Caco-2 (cell line): Measurements from ENCODE around the gene LSM14A. TPM values are rescaled to one million over a fixed set of nuclear protein-coding genes. Genes with fewer than 3 reads are reported as not detected.

ENCODE experiments used
- BruUV-seq: library from RNA; stranded (reverse); fragments of 400-500 nt; replicated peaks from 2 replicates; lab custom pipeline; 2021; lab: Mats Ljungman, UMichigan
- CTCF ChIA-PET: fragments of 300-600 bp; sonication (Branson Sonifier 250); formaldehyde crosslinking; loops from one replicate; lab custom pipeline; 2022; ENCODE audit warnings: antibody characterized with exemption; lab: Charles Lee
- POLR2A ChIA-PET: fragments of 300-600 bp; sonication (Branson Sonifier 250); formaldehyde crosslinking; loops from one replicate; lab custom pipeline; 2022; ENCODE audit warnings: antibody characterized with exemption; lab: Charles Lee
- DNase-seq, 2 experiments: peaks; one replicate each; pipeline versions ENCODE4 v3.0.0 to v3.0.0-alpha.2; 2020 to 2022
- H3K27me3 ChIP-seq: replicated peaks from 2 replicates; pipeline ENCODE4 v1.6.0; 2011; ENCODE audit warnings: low read length; ENCODE audit not compliant: control insufficient read depth, insufficient read depth
- H3K36me3 ChIP-seq: 2 replicates; pipeline ENCODE4 v1.5.1; 2011; ENCODE audit warnings: low read length; ENCODE audit not compliant: control insufficient read depth, insufficient read depth
- H3K4me1 ChIP-seq: fragments of 250-450 bp; sonication (Bioruptor Pico); 2 replicates; pipeline ENCODE4 v1.5.1; 2020; ENCODE audit warnings: mild to moderate bottlenecking
- H3K4me3 ChIP-seq: 2 replicates; pipeline ENCODE4 v1.5.1; 2011; ENCODE audit warnings: low read depth, mild to moderate bottlenecking, control low read depth, low read length
- H3K9me3 ChIP-seq: fragments of 250-450 bp; sonication (Bioruptor Pico); 2 replicates; pipeline ENCODE4 v1.5.1; 2020; ENCODE audit warnings: mild to moderate bottlenecking, moderate library complexity
- H3K27ac Mint-ChIP-seq: one replicate; pipeline ENCODE4 v1.8.0; 2022; ENCODE audit warnings: mixed read lengths; ENCODE audit not compliant: unreplicated experiment
- H3K27me3 Mint-ChIP-seq: one replicate; pipeline ENCODE4 v1.8.0; 2022; ENCODE audit warnings: mixed read lengths; ENCODE audit not compliant: insufficient read depth, unreplicated experiment
- H3K36me3 Mint-ChIP-seq: one replicate; pipeline ENCODE4 v1.8.0; 2022; ENCODE audit warnings: mild to moderate bottlenecking, mixed read lengths; ENCODE audit not compliant: insufficient read depth, unreplicated experiment
- H3K4me1 Mint-ChIP-seq: one replicate; pipeline ENCODE4 v1.8.0; 2022; ENCODE audit warnings: low read depth, mixed read lengths; ENCODE audit not compliant: unreplicated experiment
- H3K4me3 Mint-ChIP-seq: one replicate; pipeline ENCODE4 v1.8.0; 2022; ENCODE audit warnings: mild to moderate bottlenecking, moderate library complexity, mixed read lengths; ENCODE audit not compliant: unreplicated experiment
- H3K9me3 Mint-ChIP-seq: one replicate; pipeline ENCODE4 v1.8.0; 2022; ENCODE audit warnings: mixed read lengths; ENCODE audit not compliant: unreplicated experiment
- intact Hi-C: fragments of 100-400 bp; cut with micrococcal nuclease; formaldehyde crosslinking; loops from one replicate; pipeline ENCODE4 v1.10.0; 2022; ENCODE audit not compliant: unreplicated experiment
- total RNA-seq: library from RNA; stranded (reverse); gene quantifications from 2 replicates; pipeline ENCODE4 v1.2.3, GENCODE V29; 2022
- TF ChIP-seq, protein P1 (sequence below), 2 experiments: fragments of 200-600 bp in 1 of 2; IDR thresholded peaks; 1 replicate in 1 of 2; 2 replicates in 1 of 2; pipeline versions ENCODE4 v1.5.1 to v1.8.0; 2011 to 2022; ENCODE audit warnings: antibody characterized with exemption in 1 of 2, control low read depth in 1 of 2, inconsistent platforms in 1 of 2, low read depth in 1 of 2, low read length in 1 of 2, mild to moderate bottlenecking in 1 of 2, moderate library complexity in 1 of 2; ENCODE audit not compliant: insufficient read depth in 1 of 2, severe bottlenecking in 1 of 2, unreplicated experiment in 1 of 2

LSM14A gene
- total RNA-seq, 1 experiment from 2014 or later = 233 TPM

- Mint-ChIP-seq H3K4me1 (no peaks in the 10 kb centered on the region), H3K27me3 (no peaks in the 10 kb centered on the region), H3K9me3 (no peaks in the 10 kb centered on the region), H3K4me3 (peak overlapping the region; percentile 93), H3K27ac (peak overlapping the region; percentile 85), H3K36me3 (peaks cover 7% of the 10 kb centered on the region)
- H3K9me3 ChIP-seq = no peaks in the 10 kb centered on the region
- TF ChIP-seq, protein P1, sequence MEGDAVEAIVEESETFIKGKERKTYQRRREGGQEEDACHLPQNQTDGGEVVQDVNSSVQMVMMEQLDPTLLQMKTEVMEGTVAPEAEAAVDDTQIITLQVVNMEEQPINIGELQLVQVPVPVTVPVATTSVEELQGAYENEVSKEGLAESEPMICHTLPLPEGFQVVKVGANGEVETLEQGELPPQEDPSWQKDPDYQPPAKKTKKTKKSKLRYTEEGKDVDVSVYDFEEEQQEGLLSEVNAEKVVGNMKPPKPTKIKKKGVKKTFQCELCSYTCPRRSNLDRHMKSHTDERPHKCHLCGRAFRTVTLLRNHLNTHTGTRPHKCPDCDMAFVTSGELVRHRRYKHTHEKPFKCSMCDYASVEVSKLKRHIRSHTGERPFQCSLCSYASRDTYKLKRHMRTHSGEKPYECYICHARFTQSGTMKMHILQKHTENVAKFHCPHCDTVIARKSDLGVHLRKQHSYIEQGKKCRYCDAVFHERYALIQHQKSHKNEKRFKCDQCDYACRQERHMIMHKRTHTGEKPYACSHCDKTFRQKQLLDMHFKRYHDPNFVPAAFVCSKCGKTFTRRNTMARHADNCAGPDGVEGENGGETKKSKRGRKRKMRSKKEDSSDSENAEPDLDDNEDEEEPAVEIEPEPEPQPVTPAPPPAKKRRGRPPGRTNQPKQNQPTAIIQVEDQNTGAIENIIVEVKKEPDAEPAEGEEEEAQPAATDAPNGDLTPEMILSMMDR (IDR thresholded peaks at IDR 0.05; ENCODE audit: insufficient read depth in 1 of 2, low read depth in 1 of 2, low read length in 1 of 2, severe bottlenecking in 1 of 2, unreplicated experiment in 1 of 2) = no peak
- DNase-seq = peak; percentile 89 to 93
- BruUV-seq = TSS peak; percentile 96
- H3K4me1 ChIP-seq = 0 out of 2 replicates have a peak, but pooled peaks cover 4% of the 10 kb centered on the region
- no peaks in the 10 kb centered on the region for H3K27me3 ChIP-seq
- peak overlapping the region; percentile 66 for H3K4me3 ChIP-seq
- no peaks in the 10 kb centered on the region for H3K36me3 ChIP-seq
- ChIA-PET CTCF (interaction anchor here (0.6 to 0.8 kb wide), 6 partner anchors 9 to 337 kb away, joined by 3 to 4 read pairs (median 4); no protein-coding TSS in a partner anchor), POLR2A (interaction anchor here (0.5 to 1.0 kb wide), 5 partner anchors 9 to 1460 kb away, joined by 3 to 7 read pairs (median 3); no protein-coding TSS in a partner anchor)
- intact Hi-C loops = loop anchor here (1.0 kb wide), 1 partner anchor 39 kb away; no protein-coding TSS in a partner anchor
Observed at GRCh38 chr19:34134190-34135053, 37.9 kb upstream of the LSM14A start.

DNA sequence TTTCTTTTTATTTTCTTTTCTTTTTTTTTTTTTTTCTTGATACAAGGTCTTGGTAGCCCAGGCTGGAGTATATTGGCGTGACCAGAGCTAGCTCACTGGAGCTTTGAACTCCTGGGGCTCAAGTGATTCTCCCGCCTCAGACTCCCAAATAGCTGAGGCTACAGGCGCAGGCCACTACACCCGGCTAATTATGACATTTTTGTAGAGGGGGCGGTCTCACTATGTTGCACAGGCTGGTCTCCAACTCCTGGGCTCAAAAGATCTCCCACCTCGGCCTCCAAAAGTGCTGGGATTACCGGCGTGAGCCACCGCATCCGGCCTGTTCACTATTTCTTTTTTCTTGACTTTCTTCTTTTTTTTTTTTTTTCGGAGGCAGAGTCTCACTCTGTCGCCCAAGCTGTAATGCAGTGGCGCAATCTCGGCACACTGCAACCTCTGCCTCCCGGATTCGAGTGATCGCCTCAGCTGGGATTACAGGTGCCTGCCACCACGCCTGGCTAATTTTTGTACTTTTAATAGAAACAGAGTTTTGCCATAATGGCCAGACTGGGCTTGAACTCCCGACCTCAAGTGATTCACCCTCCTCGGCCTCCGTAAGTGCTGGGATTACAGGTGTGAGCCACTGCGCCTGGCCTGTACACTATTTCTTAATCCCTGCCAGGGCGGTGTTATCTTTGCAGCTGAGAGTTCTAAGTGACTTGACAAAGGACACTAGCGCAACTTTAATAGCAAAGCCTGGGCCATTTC lies 37.1 kb upstream of the LSM14A start:
- no peaks in the 10 kb centered on the region for H3K27me3 Mint-ChIP-seq
- TF ChIP-seq, protein P1 (IDR thresholded peaks at IDR 0.05; ENCODE audit: insufficient read depth in 1 of 2, low read depth in 1 of 2, low read length in 1 of 2, severe bottlenecking in 1 of 2, unreplicated experiment in 1 of 2) = no peak

More for the DNA sequence above, 37.1 kb upstream of the LSM14A start:
- Histone ChIP-seq H3K4me1 (0 out of 2 replicates have a peak, but pooled peaks cover 4% of the 10 kb centered on the region), H3K27me3 (no peaks in the 10 kb centered on the region), H3K36me3 (no peaks in the 10 kb centered on the region), H3K4me3 (peak overlapping the region; percentile 66), H3K9me3 (no peaks in the 10 kb centered on the region)
- H3K36me3 Mint-ChIP-seq = peaks cover 7% of the 10 kb centered on the region
- H3K27ac Mint-ChIP-seq = peak overlapping the region; percentile 85
- no peak for DNase-seq
- CTCF ChIA-PET = interaction anchor here (0.7 to 0.8 kb wide), 2 partner anchors 10 to 33 kb away, joined by 4 read pairs; no protein-coding TSS in a partner anchor
- BruUV-seq = no TSS peak
- POLR2A ChIA-PET = no interaction called here
- intact Hi-C loops = no loop called here
- H3K4me1 Mint-ChIP-seq = no peaks in the 10 kb centered on the region
- no peaks in the 10 kb centered on the region for H3K9me3 Mint-ChIP-seq
- peak overlapping the region; percentile 93 for H3K4me3 Mint-ChIP-seq
